Upper lobe of right lung (tissue), 1 donor: Measurements from ENCODE around the gene ALDH4A1. TPM values are rescaled to one million over a fixed set of nuclear protein-coding genes. Genes with fewer than 3 reads are reported as not detected.
"Not testable (repeated sequence)": the region's sequence is repeated elsewhere in the genome, so short reads cannot be mapped to it uniquely, and the experiment has no call there.

Source experiments
- ATAC-seq: fragments of 200-7000 bp; cut with Tn5 transposase; one replicate; pipeline ENCODE4 v1.9.1; 2020; ENCODE audit warnings: mild to moderate bottlenecking, moderate library complexity
- DNase-seq: peaks from one replicate; pipeline ENCODE4 v3.0.0-alpha.2; 2020
- H3K27ac ChIP-seq: fragments of 200-600 bp; one replicate; pipeline ENCODE4 v1.8.0; 2022
- H3K27me3 ChIP-seq: fragments of 200-600 bp; one replicate; pipeline ENCODE4 v1.8.0; 2022; ENCODE audit warnings: mild to moderate bottlenecking
- H3K36me3 ChIP-seq: fragments of 200-600 bp; one replicate; pipeline ENCODE4 v1.8.0; 2022
- H3K4me1 ChIP-seq: fragments of 200-600 bp; one replicate; pipeline ENCODE4 v1.8.0; 2022
- H3K4me3 ChIP-seq: fragments of 200-600 bp; one replicate; pipeline ENCODE4 v1.8.0; 2022; ENCODE audit warnings: mild to moderate bottlenecking
- H3K9me3 ChIP-seq: fragments of 200-600 bp; one replicate; pipeline ENCODE4 v1.8.0; 2022
- CTCF ChIP-seq: fragments of 200-600 bp; IDR thresholded peaks from one replicate; pipeline ENCODE4 v1.8.0; 2022; ENCODE audit warnings: antibody characterized with exemption
- intact Hi-C: fragments of 100-400 bp; cut with DNase I; formaldehyde crosslinking; loops from one replicate; pipeline ENCODE4 v1.11.0; 2022
- total RNA-seq: library from RNA; stranded (reverse); fragmentation: NEBNext Ultra II Directional; extraction: Animal tissue kit (Norgen Biotek cat#: 25700); gene quantifications from one replicate; pipeline ENCODE4 v1.2.1, GENCODE V29; 2021
- donor health status: DM: no; HTN: yes; CAD: no; lungs with severe emphysema.

Gene ALDH4A1
- total RNA-seq, 1 donor from 2014 or later: 11.8 TPM

DNA sequence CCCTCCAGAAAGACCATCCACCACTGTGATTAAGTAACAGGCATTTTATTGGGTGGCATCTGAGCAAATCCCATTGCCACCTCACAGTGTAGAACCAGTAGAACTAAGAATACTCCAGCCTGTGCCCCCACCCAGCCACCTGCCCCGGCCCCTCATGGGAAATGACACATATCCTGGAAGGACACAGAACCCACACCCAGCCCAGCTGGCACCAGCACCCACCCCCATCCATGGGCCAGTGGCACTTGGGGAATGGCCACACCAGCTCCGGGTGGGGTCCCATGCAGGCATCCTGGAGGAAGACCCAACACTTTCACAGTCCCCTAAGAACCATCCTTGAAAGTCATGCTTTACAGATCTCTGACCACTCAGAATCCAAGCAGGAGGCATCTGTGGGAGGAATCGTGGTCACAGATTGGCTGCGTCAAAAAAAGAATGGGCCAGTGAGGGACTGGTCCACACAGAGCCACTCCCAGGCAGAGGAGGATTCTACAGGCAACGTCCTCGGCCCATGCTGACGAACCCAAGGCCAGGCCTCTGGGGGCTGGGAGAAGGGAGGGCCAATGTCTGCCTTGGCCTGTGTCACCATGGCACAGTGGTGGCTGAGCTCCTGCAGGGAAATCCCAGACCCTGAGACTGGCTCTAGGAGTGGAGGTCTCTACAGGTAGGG, 30.8 kb downstream of the ALDH4A1 start:
- H3K9me3 ChIP-seq: no peaks in the 10 kb centered on the region
- intact Hi-C loops: loop anchor here (10.0 kb wide), 1 partner anchor 277 kb away; no protein-coding TSS in a partner anchor
- ATAC-seq (no peak), DNase-seq (no peak)
- no peak for TF ChIP-seq CTCF
- no peaks in the 10 kb centered on the region for H3K36me3 ChIP-seq
- no peaks in the 10 kb centered on the region for H3K4me1 ChIP-seq
- no peaks in the 10 kb centered on the region for H3K27me3 ChIP-seq
- H3K4me3 ChIP-seq: no peak overlapping the region
- H3K27ac ChIP-seq: no peak overlapping the region

DNA sequence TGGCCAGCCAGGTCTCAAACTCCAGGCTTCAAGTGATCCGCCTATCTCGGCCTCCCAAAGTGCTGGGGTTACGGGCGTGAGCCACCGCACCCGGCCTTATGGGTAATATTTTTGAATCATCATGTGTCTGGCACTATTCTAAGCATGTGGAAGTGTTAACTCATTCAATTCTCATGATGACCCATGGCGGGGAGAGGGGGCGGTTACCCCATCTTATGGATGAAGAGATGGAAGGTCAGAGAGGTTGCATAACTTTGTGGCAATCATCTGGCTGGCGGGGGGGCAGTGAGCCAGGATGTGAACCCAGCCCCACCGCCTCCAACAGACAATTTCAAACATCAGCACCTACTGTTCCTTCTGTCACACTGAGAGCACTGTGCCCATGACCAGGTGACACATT, 31.4 kb downstream of the ALDH4A1 start:
- no peak overlapping the region for H3K27ac ChIP-seq
- TF ChIP-seq CTCF: no peak
- no peaks in the 10 kb centered on the region for H3K36me3 ChIP-seq
- ATAC-seq: no peak
- intact Hi-C loops: loop anchor here (10.0 kb wide), 1 partner anchor 276 kb away; no protein-coding TSS in a partner anchor
- DNase-seq: no peak
- H3K4me1 ChIP-seq: no peaks in the 10 kb centered on the region
- no peaks in the 10 kb centered on the region for H3K27me3 ChIP-seq
- no peaks in the 10 kb centered on the region for H3K9me3 ChIP-seq
- no peak overlapping the region for H3K4me3 ChIP-seq

DNA sequence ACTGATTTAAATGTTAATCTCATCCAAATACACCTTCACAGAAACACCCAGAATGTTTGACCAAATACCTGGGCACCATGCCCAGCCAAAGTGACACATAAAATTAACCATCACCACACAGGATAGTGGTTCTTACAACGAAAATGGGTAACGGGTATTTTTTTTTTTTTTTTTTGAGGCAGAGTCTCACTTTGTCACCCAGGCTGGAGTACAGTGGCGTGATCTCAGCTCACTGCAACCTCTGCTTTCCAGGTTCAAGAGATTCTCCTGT, 31.8 kb downstream of the ALDH4A1 start:
- H3K9me3 ChIP-seq, H3K4me1 ChIP-seq, DNase-seq, ATAC-seq, H3K4me3 ChIP-seq, H3K36me3 ChIP-seq, H3K27me3 ChIP-seq, H3K27ac ChIP-seq: not testable (repeated sequence)
- intact Hi-C loops: loop anchor here (10.0 kb wide), 1 partner anchor 276 kb away; no protein-coding TSS in a partner anchor

GRCh38 chr1:18869847-18870594, 32.3 kb downstream of the ALDH4A1 start:
- no peaks in the 10 kb centered on the region for H3K36me3 ChIP-seq
- TF ChIP-seq CTCF: no peak
- H3K4me3 ChIP-seq: no peak overlapping the region
- ATAC-seq: no peak
- H3K27me3 ChIP-seq: no peaks in the 10 kb centered on the region
- no peaks in the 10 kb centered on the region for H3K9me3 ChIP-seq
- intact Hi-C loops: loop anchor here (10.0 kb wide), 1 partner anchor 275 kb away; no protein-coding TSS in a partner anchor
- H3K4me1 ChIP-seq: no peaks in the 10 kb centered on the region
- H3K27ac ChIP-seq: no peak overlapping the region
- no peak for DNase-seq

GRCh38 chr1:18868801-18869424, 33.4 kb downstream of the ALDH4A1 start:
- no peak for ATAC-seq
- Histone ChIP-seq H3K36me3 (no peaks in the 10 kb centered on the region), H3K4me1 (no peaks in the 10 kb centered on the region), H3K27ac (no peak overlapping the region), H3K4me3 (no peak overlapping the region), H3K27me3 (no peaks in the 10 kb centered on the region), H3K9me3 (no peaks in the 10 kb centered on the region)
- intact Hi-C loops: no loop called here
- TF ChIP-seq CTCF: no peak
- no peak for DNase-seq

DNA sequence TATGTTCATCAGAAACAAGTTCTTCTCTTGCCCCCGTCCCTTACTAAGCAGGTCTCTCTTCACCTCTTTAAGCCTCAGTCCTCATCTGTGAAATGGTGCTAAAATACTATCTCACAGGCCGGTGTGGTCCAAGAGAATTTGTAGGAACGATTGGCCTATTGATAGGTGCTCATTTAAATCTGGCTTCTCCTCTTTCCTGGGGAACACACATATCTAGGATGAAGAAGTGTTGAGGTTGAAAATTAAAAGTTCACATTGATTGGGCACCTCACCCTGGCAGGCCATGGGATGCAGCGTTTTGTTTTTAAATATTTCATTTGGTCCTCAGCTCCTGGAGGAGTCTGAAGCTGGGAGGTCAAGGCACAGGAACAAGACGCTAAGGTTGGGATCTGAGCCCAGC, 34.0 kb downstream of the ALDH4A1 start:
- DNase-seq (no peak), ATAC-seq (no peak)
- Histone ChIP-seq H3K27ac (no peak overlapping the region), H3K9me3 (no peaks in the 10 kb centered on the region), H3K36me3 (no peaks in the 10 kb centered on the region), H3K4me1 (no peaks in the 10 kb centered on the region), H3K4me3 (no peak overlapping the region), H3K27me3 (no peaks in the 10 kb centered on the region)
- intact Hi-C loops: no loop called here
- no peak for TF ChIP-seq CTCF
